Uterus (tissue), 2 donors: ENCODE measurements around the gene ARID1B.

Experiments
- CTCF ChIP-seq, 4 experiments: fragments of 200-600 bp in 2 of 4; fragments of 450-650 bp in 2 of 4; sonication (generic) in 2 of 4; IDR thresholded peaks; one replicate each; pipeline ENCODE4 v1.5.1; 2016 to 2019; ENCODE audit warnings: antibody characterized with exemption in 4 of 4, mild to moderate bottlenecking in 2 of 4, moderate library complexity in 1 of 4
- POLR2A ChIP-seq, 2 donors: fragments of 450-650 bp; IDR thresholded peaks; one replicate each; pipeline ENCODE4 v1.6.1; 2016; ENCODE audit warnings: antibody characterized with exemption in 2 of 2, mild to moderate bottlenecking in 1 of 2, moderate library complexity in 1 of 2

DNA sequence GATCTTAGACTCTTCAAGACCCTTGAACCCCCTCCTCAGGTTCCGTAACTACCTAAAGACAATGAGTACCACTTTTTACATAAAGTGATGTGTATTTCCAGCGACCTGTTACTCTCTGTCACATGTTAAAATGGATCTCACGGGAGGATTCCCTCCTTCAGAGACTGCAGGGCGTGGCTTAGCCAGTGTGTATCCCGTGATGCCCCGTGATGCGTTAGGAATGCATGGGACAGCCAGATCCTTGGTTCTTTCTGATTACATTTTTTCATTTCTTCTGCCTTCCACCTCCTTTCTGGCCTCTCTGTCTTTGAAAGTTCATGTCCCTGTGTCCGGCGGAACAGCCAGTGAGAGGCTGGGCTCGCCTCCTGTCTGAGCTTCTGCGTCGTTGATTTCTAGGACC lies 390.7 kb downstream of the ARID1B start:
- TF ChIP-seq CTCF (IDR thresholded peaks at IDR 0.05) (no peak), POLR2A (IDR thresholded peaks at IDR 0.05) (no peak)
